ENCODE data around the gene FXYD6.

GRCh38 chr11:117876341-117877119 lies at the start of gene FXYD6:
- no peak for TF ChIP-seq POLR2A (IDR thresholded peaks at IDR 0.05)
- TF ChIP-seq CTCF (IDR thresholded peaks at IDR 0.05), result no peak
- no peak for TF ChIP-seq POLR2AphosphoS5 (IDR thresholded peaks at IDR 0.05)
- TF ChIP-seq EP300 (IDR thresholded peaks at IDR 0.05), result no peak
